NCI-H1092 treated with DMSO at 0.1 percent for 48 hours (cell line): ENCODE measurements around the gene PRRT1.
"Not testable (repeated sequence)": the region's sequence is repeated elsewhere in the genome, so short reads cannot be mapped to it uniquely, and the experiment has no call there.

ENCODE experiments used
- DNase-seq: peaks from one replicate; lab custom pipeline; 2025; lab: John Stamatoyannopoulos, UW

PRRT1 gene

DNA sequence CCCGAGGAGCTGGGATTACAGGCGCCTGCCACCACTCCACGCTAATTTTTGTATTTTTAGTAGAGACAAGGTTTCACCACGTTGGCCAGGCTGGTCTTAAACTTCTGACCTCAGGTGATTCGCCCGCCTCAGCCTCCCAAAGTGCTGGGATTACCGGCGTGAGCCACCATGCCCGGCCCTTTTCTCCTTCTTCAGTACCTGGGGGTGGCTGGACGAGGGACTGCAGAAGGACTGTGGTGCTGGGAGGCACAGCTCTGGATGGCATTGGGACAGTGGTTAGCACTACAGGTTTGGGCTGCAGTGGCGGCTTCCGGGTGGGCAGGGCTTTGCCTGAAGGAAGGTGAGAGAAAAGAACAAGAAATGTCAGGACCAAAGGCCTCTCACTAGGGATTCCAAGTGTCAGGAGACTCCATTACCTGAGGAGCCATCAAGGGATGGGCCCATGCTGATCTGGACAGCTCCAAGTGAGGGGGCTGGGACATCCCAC, 31.1 kb downstream of the PRRT1 start:
- DNase-seq, result no peak

DNA sequence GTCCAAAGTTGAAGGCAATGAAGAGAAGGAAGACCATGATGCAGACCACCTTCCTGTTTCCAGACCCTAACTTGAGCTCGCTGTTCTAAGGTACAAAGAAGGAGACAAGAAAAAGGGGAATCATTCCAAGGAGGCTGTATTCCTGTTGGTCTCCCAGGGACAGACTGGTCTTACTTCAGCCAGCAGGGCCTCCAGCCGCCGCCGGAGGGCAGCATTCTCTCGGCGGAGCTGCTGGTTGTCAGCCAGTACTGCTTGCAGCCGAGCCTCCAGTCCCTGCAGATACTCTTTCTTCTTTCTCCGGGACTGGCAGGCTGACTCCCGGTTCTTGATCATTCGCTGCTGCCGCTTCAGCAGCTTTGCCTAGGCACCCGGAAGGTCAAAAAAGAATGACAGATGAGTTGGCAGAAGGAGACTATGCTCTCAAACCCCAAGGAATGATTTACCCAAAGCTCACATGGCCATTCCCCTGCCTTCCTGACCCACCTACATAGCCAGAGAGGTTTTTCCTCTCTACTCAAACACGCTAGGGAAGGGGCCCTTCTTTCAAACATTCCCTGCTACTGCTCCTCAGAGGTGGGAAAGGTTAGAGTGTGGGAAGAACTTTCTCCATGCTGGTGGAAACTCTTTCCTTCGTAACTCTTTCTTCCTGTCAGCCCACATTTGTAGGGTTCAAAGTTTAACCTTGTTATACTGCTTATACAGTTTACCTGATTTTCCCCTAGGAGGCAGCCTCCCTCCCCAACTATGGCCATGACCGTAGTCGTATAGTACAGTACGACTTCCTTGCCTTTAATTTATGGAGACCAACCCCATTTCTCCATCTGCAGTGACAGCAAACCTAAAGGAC, 32.7 kb downstream of the PRRT1 start:
- peak; percentile 51 for DNase-seq

DNA sequence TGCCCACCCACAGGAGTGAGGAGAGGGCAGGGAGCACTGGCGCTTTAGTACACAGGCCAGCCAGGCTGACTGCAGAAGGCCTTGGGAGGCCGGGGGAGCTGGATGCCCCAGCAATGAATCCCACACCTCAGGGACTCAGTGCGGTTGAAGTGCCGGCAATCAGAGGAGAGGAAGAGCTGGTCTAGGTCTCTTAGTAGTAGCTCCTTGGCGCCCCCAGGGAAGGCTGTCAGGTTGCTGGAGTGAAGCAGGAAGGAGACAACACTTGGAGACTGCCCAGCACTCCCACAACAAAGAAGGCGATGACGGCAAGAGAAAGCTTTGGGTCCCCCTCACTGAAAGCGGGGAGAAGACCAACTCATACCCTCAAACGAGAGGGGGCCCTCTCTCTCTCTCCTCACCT, 34.3 kb downstream of the PRRT1 start:
- no peak for DNase-seq

DNA sequence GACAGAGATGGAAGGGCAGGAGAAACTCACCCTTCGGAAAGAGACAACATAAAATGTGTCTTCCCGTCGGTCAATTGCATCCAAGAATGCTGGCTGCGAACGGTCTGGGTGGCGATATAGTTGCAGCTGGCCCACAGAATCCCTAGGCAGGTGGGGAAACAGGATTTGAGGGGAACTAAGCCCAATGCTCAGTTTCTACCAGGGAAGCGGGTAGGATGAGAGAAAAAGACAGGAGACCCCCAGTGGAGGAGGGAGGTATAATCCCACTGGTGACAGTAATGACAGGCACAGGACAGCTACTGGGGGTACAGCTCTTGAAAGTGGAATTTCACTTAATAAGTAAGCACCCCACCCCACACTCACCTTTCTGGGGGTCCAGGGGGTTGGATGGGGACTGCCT, 35.1 kb downstream of the PRRT1 start:
- DNase-seq, result no peak

DNA sequence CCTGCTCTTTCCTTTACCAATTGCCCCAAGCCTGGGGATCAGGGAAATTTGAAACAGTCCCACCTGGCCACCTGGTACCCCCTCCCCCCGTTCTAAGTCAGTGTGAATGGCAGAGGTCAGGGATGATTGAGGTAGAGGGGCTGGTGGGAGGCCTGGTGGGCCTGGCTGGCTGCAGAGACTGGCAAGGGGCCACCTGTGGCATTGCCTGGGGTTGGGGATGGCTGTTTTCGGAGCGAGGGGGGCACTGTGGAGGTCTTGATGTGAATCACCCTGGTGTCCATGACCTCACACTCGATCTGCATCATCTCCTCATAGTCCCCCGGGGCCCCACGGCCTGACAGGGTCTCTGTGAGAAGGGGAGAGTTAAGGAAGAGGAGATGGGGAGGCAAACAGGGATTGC, 36.1 kb downstream of the PRRT1 start:
- no peak for DNase-seq

DNA sequence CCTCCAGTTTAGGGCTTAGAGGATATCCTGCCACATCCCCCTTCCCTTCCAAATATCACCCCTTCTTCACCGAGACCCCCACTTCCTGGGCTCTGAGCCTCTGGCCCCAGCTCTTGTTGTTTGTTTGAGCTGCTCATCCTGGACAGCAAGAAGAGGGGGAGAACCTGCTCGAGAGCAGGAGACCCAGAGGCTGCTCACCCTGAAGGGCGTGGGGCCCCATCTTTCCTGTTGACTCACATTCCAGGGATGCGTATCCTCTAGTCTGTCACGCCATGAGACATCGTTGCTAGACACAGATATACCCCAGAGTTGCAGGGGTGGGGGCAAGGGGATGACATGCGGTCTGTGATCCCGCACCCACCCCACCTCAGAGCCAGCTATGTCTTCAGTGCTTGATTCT, 36.9 kb downstream of the PRRT1 start:
- DNase-seq, result no peak

DNA sequence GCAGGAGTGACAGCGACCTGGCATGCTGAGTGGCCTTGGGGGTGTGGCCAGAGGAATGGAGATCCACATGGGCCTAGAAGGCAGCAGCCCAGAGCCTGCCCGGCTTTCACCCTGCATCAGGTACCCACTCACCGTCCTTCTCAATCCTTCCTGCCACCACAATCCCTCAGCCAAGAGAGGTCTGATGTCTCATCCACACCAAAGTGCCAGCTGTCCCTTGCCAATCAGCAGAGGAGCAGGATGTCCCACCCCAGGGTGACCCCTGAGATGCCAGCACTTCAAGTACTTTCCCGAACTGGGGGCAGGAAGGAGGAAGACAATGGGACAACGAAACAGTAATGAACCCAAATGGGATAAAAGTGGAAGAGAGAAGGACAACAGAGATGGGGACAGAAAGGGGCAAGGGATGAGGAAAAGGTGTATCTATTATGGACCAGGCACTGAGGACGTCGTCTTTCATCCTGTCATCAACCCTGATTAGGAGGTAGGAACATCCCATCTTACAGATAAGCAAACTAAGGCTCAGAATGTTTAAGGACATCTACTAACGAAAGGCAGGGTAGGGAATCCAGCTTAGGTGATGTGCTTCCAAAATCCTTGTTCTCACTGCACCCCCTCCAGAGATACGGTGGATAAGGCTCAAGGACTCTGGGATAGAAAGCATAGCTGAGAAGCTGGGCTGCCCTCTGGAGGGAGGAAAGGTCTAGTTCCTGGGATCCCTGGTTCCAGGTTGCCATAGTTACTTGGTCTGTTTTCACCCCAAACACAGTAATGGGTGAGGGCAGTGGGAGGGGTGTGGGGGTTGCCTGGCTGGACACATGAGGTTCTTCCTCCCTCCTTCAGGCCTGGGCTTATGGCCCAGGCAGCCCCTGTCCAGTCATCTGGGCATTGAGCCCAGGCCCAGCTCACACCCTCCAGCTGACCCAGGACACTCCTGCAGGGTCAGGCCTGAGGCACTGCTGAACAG, 38.1 kb downstream of the PRRT1 start:
- no peak for DNase-seq

DNA sequence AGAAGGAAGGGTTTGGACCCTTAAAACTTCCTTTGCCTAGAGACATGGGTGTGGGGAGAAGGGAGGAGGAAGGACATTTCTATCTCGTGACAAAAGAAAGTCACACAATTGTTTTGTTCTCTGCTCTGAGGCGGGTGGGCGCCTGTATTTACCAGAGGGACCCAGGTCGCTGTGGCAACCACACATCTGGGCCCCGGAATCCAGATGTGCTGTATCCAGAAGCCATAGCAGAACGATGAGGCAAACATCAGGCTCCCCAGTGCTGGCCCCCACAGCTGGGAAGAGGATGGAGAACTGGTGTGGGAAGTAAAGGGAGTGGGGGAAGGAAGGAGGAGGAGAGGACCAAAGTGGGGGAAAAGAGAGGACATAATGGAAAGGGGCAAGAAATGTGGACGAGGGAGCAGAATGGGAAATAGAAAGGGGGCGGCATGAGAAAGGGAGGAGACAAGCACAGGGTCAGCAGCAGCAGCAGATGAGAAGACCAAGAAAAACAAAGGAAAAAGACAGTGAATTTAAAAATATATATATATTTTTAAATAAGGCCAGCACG, 39.2 kb downstream of the PRRT1 start:
- DNase-seq, result no peak

DNA sequence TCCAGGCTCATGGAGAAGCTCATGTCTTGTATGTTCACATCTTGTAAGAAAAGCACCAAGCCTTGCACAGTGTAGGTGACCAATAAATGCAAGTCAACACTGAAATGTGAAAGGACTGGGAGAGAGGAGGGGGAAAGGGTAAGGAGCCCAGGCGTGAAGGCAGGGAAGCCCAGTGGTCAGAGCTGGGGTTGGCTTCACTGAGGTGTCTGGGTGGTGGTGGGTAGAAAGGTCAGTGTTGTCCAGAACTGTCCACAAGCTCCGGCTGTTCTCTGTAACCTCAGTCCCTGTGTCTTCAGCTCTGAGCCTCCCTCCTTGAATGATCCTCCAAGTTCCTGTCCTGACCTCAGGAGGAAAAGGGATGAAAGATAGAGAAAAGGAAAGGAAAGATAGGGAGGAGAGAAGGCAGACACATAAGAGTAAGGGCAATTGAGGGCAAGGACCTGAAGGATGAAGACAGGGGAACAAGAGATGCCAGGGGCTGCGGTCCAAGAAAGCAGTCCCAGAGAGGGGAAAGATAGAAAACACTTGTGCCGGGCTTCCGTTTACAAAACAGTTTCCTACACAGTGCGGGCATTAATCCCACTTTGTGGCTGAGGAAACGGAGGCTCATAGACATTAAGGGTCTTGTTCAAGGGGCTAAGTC, 40.2 kb downstream of the PRRT1 start:
- DNase-seq, result no peak

DNA sequence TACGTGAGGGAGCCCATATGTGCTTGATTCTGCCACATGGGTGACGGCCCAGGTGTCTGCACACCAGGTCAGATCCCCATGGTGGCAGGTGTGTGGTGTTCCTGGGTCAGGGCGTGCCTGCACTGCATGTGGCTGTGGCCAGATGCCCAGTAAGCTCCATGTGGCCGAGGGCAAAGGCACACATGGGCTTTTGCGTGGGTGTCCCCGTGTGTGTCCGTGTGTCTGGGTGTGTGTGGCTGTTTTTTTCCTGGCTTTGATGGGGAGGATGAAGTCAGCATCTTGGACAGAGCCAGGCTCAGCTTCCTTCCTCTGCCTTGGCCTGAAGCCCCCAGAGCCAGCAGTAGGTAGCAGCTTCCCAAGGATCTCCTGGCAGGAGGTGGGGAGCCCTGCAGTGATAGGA, 41.1 kb downstream of the PRRT1 start:
- no peak for DNase-seq

DNA sequence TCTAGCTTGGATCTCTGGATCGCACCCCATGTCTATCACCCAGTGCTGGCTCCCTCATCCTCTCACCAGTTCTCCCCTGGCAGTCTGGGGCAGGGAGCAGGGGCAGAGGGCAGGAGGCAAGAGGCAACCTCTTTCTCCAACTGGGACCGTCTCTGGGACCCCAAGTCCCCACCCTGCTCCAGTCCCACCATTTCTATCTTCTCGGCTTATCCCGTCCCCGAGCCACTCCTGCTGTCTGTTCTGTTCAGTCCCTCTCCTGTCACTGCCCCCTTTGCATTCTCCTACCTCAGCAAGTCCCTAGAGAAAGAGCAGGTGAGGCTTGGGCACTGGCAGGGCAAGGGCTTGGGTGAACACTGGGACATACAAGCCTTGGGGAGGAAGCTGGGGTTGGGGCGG, 42.0 kb downstream of the PRRT1 start:
- no peak for DNase-seq

DNA sequence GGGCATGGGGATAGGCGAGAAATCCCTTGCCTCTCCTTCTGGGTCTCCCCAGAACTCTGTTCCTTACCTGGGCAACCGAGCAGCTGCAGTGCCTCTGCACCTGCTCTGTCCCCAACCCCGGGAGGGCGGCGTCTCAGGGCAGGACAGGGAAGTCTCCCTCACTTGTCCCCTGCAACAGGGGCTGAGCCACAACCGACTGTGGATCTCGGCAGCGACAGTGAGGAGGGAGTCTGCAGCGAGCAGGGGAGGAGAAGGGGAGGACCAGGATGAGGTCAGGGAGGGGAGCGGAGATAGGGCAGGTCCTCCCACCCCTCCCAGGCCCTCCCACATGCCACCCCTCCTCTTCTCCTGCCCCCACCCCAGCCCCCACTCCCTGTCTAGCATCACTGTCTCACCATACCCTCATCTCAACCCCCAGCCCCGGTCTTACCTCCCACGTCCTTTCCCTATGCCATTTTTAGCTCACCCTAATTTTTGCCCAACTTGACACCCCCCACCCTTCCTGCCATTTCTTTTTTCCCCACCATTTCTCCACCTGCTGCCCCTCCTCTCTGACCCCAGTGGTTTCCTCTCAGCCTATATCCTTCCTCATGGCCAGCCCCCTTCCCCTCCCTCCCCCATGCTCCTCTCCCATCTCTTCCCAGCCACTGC, 42.5 kb downstream of the PRRT1 start, which contains the start of gene TNXB:
Gene TNXB (minus strand): TSS at position 225 of the 651 bp plus-strand sequence. CDS start 11,140 bp downstream, outside the sequence.
- no peak for DNase-seq

DNA sequence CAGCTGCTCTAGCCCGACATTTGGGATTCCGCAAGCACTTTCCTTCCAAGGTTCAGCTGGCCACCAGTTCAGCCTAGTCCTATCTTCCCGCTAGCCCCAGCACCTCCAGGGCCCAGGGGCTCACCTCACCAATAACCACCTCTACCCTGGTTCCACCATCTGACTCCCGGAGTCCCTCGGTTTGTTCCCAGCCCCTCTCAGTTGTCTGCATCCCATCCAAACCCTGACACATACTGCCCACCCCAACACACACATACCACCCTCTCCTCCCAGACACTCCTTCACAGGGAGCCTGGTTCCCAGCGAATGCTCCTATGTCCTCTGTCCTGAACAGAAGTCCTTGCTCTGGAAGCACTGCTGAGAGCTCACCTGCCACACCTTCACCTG, 43.0 kb downstream of the PRRT1 start:
- DNase-seq, result no peak

DNA sequence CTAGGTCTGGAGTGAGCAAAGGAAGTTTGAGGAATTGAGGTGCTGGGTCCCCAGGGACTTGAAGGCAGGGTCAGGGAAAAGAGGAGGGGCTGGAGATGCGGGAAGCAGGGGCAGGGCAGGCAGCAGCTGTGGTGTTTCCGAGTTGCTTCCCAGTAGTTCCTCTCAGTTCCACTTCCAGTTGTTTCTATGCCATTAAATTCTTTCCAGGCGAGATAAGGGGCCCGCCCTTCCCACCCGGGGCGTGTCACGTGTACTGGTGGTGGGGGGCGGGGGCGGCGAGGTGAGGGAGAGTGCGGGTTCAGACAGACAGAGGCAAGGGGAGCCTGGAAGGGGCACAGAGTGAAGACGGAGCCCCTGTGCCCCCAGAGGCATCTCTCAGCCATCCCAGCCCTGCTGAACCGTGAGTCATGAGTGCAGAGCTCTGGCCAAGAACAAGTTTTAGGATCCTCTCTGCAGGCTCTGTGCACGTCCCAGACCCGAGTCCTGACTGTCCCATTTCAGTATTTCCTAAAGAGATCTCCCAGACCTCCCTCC, 43.6 kb downstream of the PRRT1 start:
- DNase-seq, result no peak

DNA sequence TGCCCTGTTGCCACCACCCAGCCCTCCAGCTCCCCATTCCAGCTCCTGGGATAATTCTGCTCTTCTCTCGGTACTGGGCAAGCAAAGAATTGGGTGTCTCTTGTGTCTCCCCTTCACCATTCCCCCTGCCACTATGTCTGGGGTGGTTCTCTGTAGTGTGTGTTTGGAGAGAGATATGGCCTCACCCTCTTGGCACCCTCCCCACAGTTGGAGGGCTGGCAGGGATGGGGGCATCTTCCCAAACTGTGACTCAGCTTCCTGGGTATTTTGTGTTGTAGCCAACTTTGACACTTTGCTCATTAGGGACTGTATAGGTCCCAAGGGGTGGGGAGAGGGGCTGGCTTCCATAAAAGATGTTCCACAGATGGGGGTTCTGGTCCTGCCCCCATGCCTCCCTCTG, 44.3 kb downstream of the PRRT1 start:
- no peak for DNase-seq

DNA sequence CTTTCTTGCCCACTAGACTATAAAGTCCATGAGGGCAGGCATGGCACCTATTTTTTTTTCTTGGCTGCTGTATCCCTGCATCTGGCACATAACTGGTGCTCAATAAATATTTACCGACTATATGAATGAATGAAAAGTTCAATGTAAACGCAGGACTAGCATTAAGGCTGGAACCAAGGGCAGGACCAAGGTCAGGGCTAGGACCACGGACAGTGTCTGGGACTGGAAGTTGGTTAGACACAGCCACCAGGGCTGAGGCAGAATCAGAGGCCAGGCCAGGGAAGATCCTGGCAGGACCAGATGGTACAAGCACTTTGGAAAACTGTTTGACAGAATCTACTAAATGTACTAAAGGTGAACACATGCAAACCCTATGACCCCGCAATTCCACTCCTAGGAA, 46.3 kb downstream of the PRRT1 start:
- no peak for DNase-seq

DNA sequence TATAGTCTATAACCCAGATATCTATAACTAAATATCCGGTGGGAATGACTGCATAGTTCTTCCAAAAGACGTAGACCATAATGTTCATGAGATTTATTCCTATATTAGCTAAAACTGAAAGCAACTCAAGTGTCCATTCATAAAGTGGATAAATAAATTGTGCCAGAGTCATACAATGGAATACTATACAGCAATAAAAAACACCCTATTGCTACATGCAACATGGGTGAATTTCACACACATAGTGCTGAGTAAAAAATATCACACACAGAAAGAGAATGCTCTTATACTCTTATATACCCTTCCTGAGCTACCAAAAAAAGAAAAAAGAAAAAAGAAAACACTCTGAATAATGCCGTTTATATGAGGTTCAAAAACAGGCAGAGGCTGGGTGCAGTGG, 49.5 kb downstream of the PRRT1 start:
- no peak for DNase-seq

DNA sequence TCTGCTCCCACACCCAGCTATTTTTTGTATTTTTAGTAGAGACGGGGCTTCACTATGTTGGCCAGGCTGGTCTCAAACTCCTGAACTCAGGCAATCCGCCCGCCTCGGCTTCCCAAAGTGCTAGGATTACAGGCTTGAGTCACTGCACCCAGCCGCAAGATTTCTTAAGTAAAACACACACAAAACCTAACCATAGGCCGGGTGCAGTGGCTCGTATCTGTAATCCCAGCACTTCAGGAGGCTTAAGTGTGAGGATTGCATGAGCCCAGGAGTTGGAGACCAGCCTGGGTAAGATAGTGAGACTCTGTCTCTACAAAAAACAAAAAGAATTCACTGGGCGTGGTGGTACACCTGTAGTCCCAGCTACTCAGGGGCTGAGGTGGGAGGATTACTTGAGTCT, 51.5 kb downstream of the PRRT1 start:
- DNase-seq, result not testable (repeated sequence)
